Cortex of kidney (tissue), 1 donor: ENCODE measurements around the gene ZNHIT2.

Experiments
- DNase-seq: peaks from one replicate; lab custom pipeline; 2025; lab: John Stamatoyannopoulos, UW

Gene ZNHIT2

DNA sequence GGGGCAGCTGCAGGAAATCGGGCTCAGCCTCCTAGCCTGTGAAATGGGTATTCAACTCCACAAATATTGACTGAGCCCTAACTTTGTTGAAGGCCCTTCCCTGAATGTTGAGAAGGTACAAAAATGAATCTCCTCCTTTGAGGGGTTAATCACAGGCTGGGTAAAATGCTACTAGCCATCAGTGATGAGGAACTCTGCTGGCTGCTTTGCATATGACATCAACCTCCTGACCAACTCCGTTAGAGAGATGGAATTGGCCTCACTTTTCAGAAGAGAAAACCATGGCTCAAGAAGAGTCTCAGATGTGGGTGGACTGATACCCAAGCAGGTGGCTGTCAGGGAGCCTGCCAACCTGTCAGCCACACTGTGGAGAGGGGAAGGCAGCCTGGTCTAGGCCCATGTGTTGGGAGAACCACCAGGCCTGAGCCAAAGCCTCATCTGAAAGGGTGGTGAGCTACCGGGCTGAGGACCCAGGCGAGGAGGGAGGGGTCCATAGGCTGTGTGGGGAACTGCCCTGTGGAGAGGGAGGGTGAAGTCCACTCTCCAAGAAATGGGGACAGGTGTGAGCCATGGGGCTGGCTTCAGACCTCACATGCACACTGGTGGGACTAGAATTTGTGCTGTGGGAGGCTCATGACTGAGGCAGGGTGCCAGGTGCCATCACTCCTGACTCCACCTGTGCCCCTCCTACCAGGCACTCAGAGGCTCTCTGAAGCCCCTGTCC, 45.4 kb downstream of the ZNHIT2 start:
- DNase-seq = no peak

- no peak for DNase-seq
Measured at GRCh38 chr11:65069217-65069616, 48.3 kb downstream of the ZNHIT2 start.

DNA sequence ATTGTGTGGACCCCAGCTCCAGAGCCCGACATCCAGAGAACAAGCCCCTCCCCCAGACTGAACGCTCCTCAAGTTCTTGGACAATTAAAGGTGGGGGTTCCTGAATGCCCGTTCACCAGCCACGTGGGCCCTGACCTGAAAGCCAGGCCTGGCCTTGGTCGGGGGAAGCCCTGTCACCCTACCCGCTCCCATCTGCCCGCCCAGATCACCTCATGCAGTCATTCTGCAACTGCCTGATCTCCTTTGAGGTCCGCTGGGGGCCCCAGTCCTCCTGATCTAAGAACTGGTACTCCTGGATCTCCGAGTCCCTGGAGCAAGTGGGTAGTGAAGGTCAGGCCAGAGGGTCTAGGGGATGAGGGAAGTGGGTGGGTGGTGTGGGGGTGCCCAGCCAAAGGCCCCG, 50.1 kb downstream of the ZNHIT2 start:
- no peak for DNase-seq

- no peak for DNase-seq
Measured at GRCh38 chr11:65066805-65067291, 50.7 kb downstream of the ZNHIT2 start.
